Fibroblast of villous mesenchyme (primary cell): Measurements from ENCODE around the gene CEP250. TPM values are rescaled to one million over a fixed set of nuclear protein-coding genes. Genes with fewer than 3 reads are reported as not detected.
"Not testable (repeated sequence)": the region's sequence is repeated elsewhere in the genome, so short reads cannot be mapped to it uniquely, and the experiment has no call there.

ENCODE experiments used
- DNase-seq: peaks from one replicate; pipeline ENCODE4 v3.0.0-alpha.2; 2010; ENCODE audit warnings: low read depth
- H3K4me3 ChIP-seq: 2 replicates; pipeline ENCODE4 v1.5.1; 2011; ENCODE audit warnings: low read depth, mild to moderate bottlenecking, low read length
- CTCF ChIP-seq: IDR thresholded peaks from 2 replicates; pipeline ENCODE4 v1.5.1; 2012; ENCODE audit warnings: low read depth, mild to moderate bottlenecking, low read length; ENCODE audit not compliant: insufficient read depth
- total RNA-seq: library from RNA; depleted of rRNA; stranded (reverse); fragments of >200 nt; gene quantifications from 2 replicates; pipeline ENCODE4 v1.2.3, GENCODE V29; 2012

Gene CEP250
- total RNA-seq, 1 donor = 22.0 TPM

GRCh38 chr20:35541783-35542662 is 86.6 kb downstream of the CEP250 start, which contains the start of gene ERGIC3:
TSS of gene ERGIC3 (plus strand) at chr20:35542078. CDS start at chr20:35542098, 20 bp downstream.
- peak; percentile 95 for DNase-seq
- peak within 1 kb of the TSS; percentile 96 for H3K4me3 ChIP-seq
- TF ChIP-seq CTCF = peak; percentile 4

- no peak for DNase-seq
- TF ChIP-seq CTCF = no peak
- no peak overlapping the region for H3K4me3 ChIP-seq
These were observed 87.6 kb downstream of the CEP250 start for GRCh38 chr20:35542990-35543389.

- H3K4me3 ChIP-seq = no peak overlapping the region
- TF ChIP-seq CTCF = no peak
- no peak for DNase-seq
These were observed 89.0 kb downstream of the CEP250 start for GRCh38 chr20:35544436-35544835.

GRCh38 chr20:35544941-35545340 is 89.5 kb downstream of the CEP250 start:
- H3K4me3 ChIP-seq, DNase-seq: not testable (repeated sequence)

- no peak for DNase-seq
- no peak for TF ChIP-seq CTCF
- no peak overlapping the region for H3K4me3 ChIP-seq
These were observed 90.7 kb downstream of the CEP250 start for GRCh38 chr20:35546127-35546526.

- H3K4me3 ChIP-seq = no peak overlapping the region
- DNase-seq = no peak
- TF ChIP-seq CTCF = no peak
These were observed 91.9 kb downstream of the CEP250 start for GRCh38 chr20:35547329-35547728.

GRCh38 chr20:35551503-35551902 is 96.1 kb downstream of the CEP250 start:
- no peak for TF ChIP-seq CTCF
- H3K4me3 ChIP-seq = no peak overlapping the region
- no peak for DNase-seq
